Measurements from ENCODE around the gene CGAS.

DNA sequence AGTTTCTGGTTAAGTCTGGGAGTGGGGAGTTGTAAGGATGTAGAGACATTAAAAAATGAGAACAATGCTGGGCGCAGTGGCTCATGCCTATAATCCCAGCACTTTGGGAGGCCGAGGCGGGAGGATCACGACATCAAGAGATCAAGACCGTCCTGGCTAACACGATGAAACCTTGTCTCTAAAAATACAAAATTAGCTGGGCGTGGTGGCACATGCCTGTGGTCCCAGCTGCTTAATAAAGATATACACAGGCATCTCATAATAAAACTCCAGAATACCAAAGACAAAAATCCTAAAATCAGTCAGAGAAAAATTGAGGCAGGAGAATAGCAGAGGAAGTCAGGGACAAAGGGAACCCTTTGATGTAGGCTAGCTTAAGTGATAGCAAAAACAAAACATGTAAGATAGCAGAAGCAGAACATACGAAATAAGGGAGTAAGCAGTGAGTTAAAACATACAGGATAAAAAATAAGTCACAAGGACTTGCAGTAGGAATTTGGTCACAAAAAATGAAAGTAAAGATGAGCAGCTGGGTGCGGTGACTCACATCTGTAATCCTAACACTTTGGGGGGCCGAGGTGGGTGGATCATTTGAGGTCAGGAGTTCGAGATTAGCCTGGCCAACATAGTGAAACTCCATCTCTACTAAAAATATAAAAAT, 33.9 kb downstream of the CGAS start:
- TF ChIP-seq, protein P1, sequence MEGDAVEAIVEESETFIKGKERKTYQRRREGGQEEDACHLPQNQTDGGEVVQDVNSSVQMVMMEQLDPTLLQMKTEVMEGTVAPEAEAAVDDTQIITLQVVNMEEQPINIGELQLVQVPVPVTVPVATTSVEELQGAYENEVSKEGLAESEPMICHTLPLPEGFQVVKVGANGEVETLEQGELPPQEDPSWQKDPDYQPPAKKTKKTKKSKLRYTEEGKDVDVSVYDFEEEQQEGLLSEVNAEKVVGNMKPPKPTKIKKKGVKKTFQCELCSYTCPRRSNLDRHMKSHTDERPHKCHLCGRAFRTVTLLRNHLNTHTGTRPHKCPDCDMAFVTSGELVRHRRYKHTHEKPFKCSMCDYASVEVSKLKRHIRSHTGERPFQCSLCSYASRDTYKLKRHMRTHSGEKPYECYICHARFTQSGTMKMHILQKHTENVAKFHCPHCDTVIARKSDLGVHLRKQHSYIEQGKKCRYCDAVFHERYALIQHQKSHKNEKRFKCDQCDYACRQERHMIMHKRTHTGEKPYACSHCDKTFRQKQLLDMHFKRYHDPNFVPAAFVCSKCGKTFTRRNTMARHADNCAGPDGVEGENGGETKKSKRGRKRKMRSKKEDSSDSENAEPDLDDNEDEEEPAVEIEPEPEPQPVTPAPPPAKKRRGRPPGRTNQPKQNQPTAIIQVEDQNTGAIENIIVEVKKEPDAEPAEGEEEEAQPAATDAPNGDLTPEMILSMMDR (IDR thresholded peaks at IDR 0.05) = no peak
- TF ChIP-seq POLR2AphosphoS5 (IDR thresholded peaks at IDR 0.05) = no peak
- TF ChIP-seq POLR2A (IDR thresholded peaks at IDR 0.05) = no peak
- no peak for TF ChIP-seq EP300 (IDR thresholded peaks at IDR 0.05; ENCODE audit: low read depth)
